HepG2 (cell line): ENCODE data around the gene WDR35. TPM values are rescaled to one million over a fixed set of nuclear protein-coding genes. Genes with fewer than 3 reads are reported as not detected.

Experiments
- CERS6 ChIP-seq: sonication (generic); formaldehyde crosslinking; IDR thresholded peaks from 2 replicates; pipeline ENCODE4 v1.5.0; 2020; ENCODE audit warnings: missing genetic modification reagents
- CHD2 ChIP-seq: IDR thresholded peaks from 2 replicates; pipeline ENCODE4 v1.6.1; 2011; ENCODE audit warnings: low read depth, low read length, improper control_type of control experiment
- E2F5 ChIP-seq: sonication (generic); formaldehyde crosslinking; conservative IDR thresholded peaks from 2 replicates; pipeline ENCODE4 v1.4.0; 2020; ENCODE audit warnings: missing genetic modification reagents
- ELF4 ChIP-seq: sonication (generic); formaldehyde crosslinking; IDR thresholded peaks from 2 replicates; pipeline ENCODE4 v1.5.0; 2020; ENCODE audit warnings: missing genetic modification reagents, mild to moderate bottlenecking, moderate library complexity, borderline replicate concordance
- GZF1 ChIP-seq: sonication (generic); formaldehyde crosslinking; IDR thresholded peaks from 2 replicates; pipeline ENCODE4 v1.5.1; 2020; ENCODE audit warnings: mild to moderate bottlenecking, missing genetic modification reagents
- IKZF5 ChIP-seq: IDR thresholded peaks from 2 replicates; pipeline ENCODE4 v1.6.1; 2018; ENCODE audit warnings: missing genetic modification reagents, mild to moderate bottlenecking, missing compliant biosample characterization
- KLF12 ChIP-seq: sonication (generic); formaldehyde crosslinking; IDR thresholded peaks from 2 replicates; pipeline ENCODE4 v1.4.0; 2020; ENCODE audit warnings: missing genetic modification reagents, borderline replicate concordance
- LRRFIP1 ChIP-seq: sonication (generic); formaldehyde crosslinking; conservative IDR thresholded peaks from 2 replicates; pipeline ENCODE4 v1.4.0; 2020; ENCODE audit warnings: missing genetic modification reagents
- MAFK ChIP-seq, 2 experiments: IDR thresholded peaks in 1 of 2; conservative IDR thresholded peaks in 1 of 2; 2 replicates each; pipeline ENCODE4 v1.6.1; 2011; ENCODE audit warnings: improper control_type of control experiment in 2 of 2, low read length in 2 of 2
- MATR3 ChIP-seq: sonication (generic); formaldehyde crosslinking; IDR thresholded peaks from 2 replicates; pipeline ENCODE4 v1.4.0; 2020; ENCODE audit warnings: missing genetic modification reagents
- PHF5A ChIP-seq: IDR thresholded peaks from one replicate; pipeline ENCODE4 v1.6.1; 2018; ENCODE audit warnings: low read depth, missing genetic modification reagents; ENCODE audit not compliant: unreplicated experiment
- ZBTB3 ChIP-seq: sonication (generic); formaldehyde crosslinking; IDR thresholded peaks from 2 replicates; pipeline ENCODE4 v1.4.0; 2020; ENCODE audit warnings: low read depth, mild to moderate bottlenecking, moderate library complexity, missing genetic modification reagents, borderline replicate concordance
- ZNF224 ChIP-seq: sonication (generic); formaldehyde crosslinking; IDR thresholded peaks from 2 replicates; pipeline ENCODE4 v1.5.0; 2020; ENCODE audit warnings: mild to moderate bottlenecking, missing genetic modification reagents
- ZNF234 ChIP-seq: sonication (generic); formaldehyde crosslinking; conservative IDR thresholded peaks from 2 replicates; pipeline ENCODE4 v1.5.1; 2020; ENCODE audit warnings: mild to moderate bottlenecking, missing genetic modification reagents
- ZNF382 ChIP-seq: sonication (generic); formaldehyde crosslinking; IDR thresholded peaks from 2 replicates; pipeline ENCODE4 v1.5.0; 2020; ENCODE audit warnings: missing genetic modification reagents, mild to moderate bottlenecking, borderline replicate concordance
- ZNF546 ChIP-seq: sonication (generic); formaldehyde crosslinking; conservative IDR thresholded peaks from 2 replicates; pipeline ENCODE4 v1.8.1; 2023; ENCODE audit warnings: mild to moderate bottlenecking, missing genetic modification reagents
- ZNF562 ChIP-seq: sonication (generic); formaldehyde crosslinking; IDR thresholded peaks from 2 replicates; pipeline ENCODE4 v1.8.0; 2022; ENCODE audit warnings: missing genetic modification reagents, borderline replicate concordance
- ZNF619 ChIP-seq: sonication (generic); formaldehyde crosslinking; IDR thresholded peaks from 2 replicates; pipeline ENCODE4 v1.4.0; 2020; ENCODE audit warnings: mild to moderate bottlenecking, missing genetic modification reagents
- ZNF652 ChIP-seq: IDR thresholded peaks from 2 replicates; pipeline ENCODE4 v1.6.1; 2016; ENCODE audit warnings: low read depth, borderline replicate concordance
- ZNF782 ChIP-seq: sonication (generic); formaldehyde crosslinking; IDR thresholded peaks from 2 replicates; pipeline ENCODE4 v1.4.0; 2020; ENCODE audit warnings: missing genetic modification reagents, mild to moderate bottlenecking, borderline replicate concordance
- ZNF792 ChIP-seq: IDR thresholded peaks from 2 replicates; pipeline ENCODE4 v1.6.1; 2016
- ZSCAN25 ChIP-seq: sonication (generic); formaldehyde crosslinking; IDR thresholded peaks from 2 replicates; pipeline ENCODE4 v1.8.0; 2022; ENCODE audit warnings: mild to moderate bottlenecking, missing genetic modification reagents
- ZSCAN30 ChIP-seq: sonication (generic); formaldehyde crosslinking; IDR thresholded peaks from 2 replicates; pipeline ENCODE4 v1.5.0; 2020; ENCODE audit warnings: mild to moderate bottlenecking, missing genetic modification reagents
- polyA plus RNA-seq, 8 experiments: library from polyadenylated mRNA; depleted of rRNA in 3 of 8; stranded (reverse) in 7 of 8; unstranded in 1 of 8; fragments of >200 nt; fragmentation: Illumina TruSeq in 4 of 8; extraction: Trizol in 4 of 8; gene quantifications; 2 replicates each; pipeline versions ENCODE4 v1.2.1 to v1.2.3, GENCODE V29; 2011 to 2016; ENCODE audit warnings: low read depth in 4 of 8, missing spikeins in 1 of 8, mixed read lengths in 1 of 8; ENCODE audit not compliant: insufficient read depth in 1 of 8
- total RNA-seq, 5 experiments: library from RNA; depleted of rRNA; stranded (reverse); fragments of >200 nt; fragmentation: Illumina TruSeq; extraction: Trizol; gene quantifications; 2 replicates each; pipeline ENCODE4 v1.2.3, GENCODE V29; 2016; ENCODE audit warnings: low read depth in 1 of 5

Gene WDR35
- total and polyA plus RNA-seq, 2 of the 13 experiments (the other 11 are each of a cell fraction or from before 2014, with no cell fraction given) = 11.1 to 19.6 TPM

- TF ChIP-seq CHD2 (no peak), ZNF234 (CRISPR knock-in tag) (peak; percentile 87; the same call in 1 of the 2 replicates), ZNF382 (CRISPR knock-in tag) (no peak), KLF12 (CRISPR knock-in tag) (peak; percentile 99), PHF5A (no peak), IKZF5 (peak; percentile 100), LRRFIP1 (no peak), ZNF792 (CRISPR knock-in tag) (peak; percentile 90), ZNF562 (CRISPR knock-in tag) (no peak), ZNF782 (peak; percentile 65; the same call in 1 of the 2 replicates), MATR3 (CRISPR knock-in tag) (no peak), ZSCAN30 (CRISPR knock-in tag) (no peak), ZSCAN25 (CRISPR knock-in tag) (peak; percentile 88), MAFK (conservative IDR thresholded peaks at IDR 0.05 in 1 of 2, IDR thresholded peaks at IDR 0.05 in 1 of 2; ENCODE audit: low read length in 2 of 2) (no peak), ZBTB3 (CRISPR knock-in tag) (peak; percentile 75; the same call in 1 of the 2 replicates), ZNF546 (CRISPR knock-in tag) (peak; percentile 61; the same call in 1 of the 2 replicates), ZNF652 (CRISPR knock-in tag) (no peak), E2F5 (CRISPR knock-in tag) (peak; percentile 65), ZNF224 (peak; percentile 96; the same call in 1 of the 2 replicates), GZF1 (peak; percentile 84), ZNF619 (CRISPR knock-in tag) (peak; percentile 77; the same call in 1 of the 2 replicates), CERS6 (no peak), ELF4 (CRISPR knock-in tag) (no peak)
Measured at GRCh38 chr2:19989667-19990415, at the start of gene WDR35 (continued).
